ENCODE measurements around the gene POTEB. TPM values are rescaled to one million over a fixed set of nuclear protein-coding genes. Genes with fewer than 3 reads are reported as not detected.
"Not testable (repeated sequence)": the region's sequence is repeated elsewhere in the genome, so short reads cannot be mapped to it uniquely, and the experiment has no call there.

POTEB gene
- total RNA-seq (2022): not detected in 2 replicates
- Bru-seq, nascent RNA: not detected
- not detected for BruChase-seq, experiment 1, labeled RNA remaining after a 6-hour chase
- BruChase-seq, experiment 2, labeled RNA remaining after a 2-hour chase: not detected
- long read RNA-seq: 0 reads

- H3K4me3 Mint-ChIP-seq (ENCODE audit: low read depth, unreplicated experiment); CTCF ChIA-PET; H3K27ac Mint-ChIP-seq (ENCODE audit: unreplicated experiment); intact Hi-C loops (cut with micrococcal nuclease; ENCODE audit: unreplicated experiment); H3K9me3 Mint-ChIP-seq (ENCODE audit: low read depth, unreplicated experiment); DNase-seq; H3K36me3 Mint-ChIP-seq (ENCODE audit: insufficient read depth, unreplicated experiment); H3K4me1 Mint-ChIP-seq (ENCODE audit: low read depth, unreplicated experiment); H3K27me3 Mint-ChIP-seq (ENCODE audit: unreplicated experiment); BruUV-seq (replicated peaks): not testable (repeated sequence)
Observed at GRCh38 chr15:21877635-21878034, at the start of gene POTEB. Gene POTEB, minus strand, starts transcription at chr15:21877735. Its CDS starts 489 bp downstream, at chr15:21877246.

- not testable (repeated sequence) for BruUV-seq (replicated peaks); DNase-seq; H3K4me1 Mint-ChIP-seq (ENCODE audit: low read depth, unreplicated experiment)
Observed at GRCh38 chr15:21890955-21891354, 13.4 kb upstream of the POTEB start.

GRCh38 chr15:21889542-21889941, 12.0 kb upstream of the POTEB start:
- H3K27me3 Mint-ChIP-seq (ENCODE audit: unreplicated experiment); CTCF ChIA-PET; intact Hi-C loops (cut with micrococcal nuclease; ENCODE audit: unreplicated experiment); H3K4me3 Mint-ChIP-seq (ENCODE audit: low read depth, unreplicated experiment); H3K36me3 Mint-ChIP-seq (ENCODE audit: insufficient read depth, unreplicated experiment); DNase-seq; BruUV-seq (replicated peaks); H3K27ac Mint-ChIP-seq (ENCODE audit: unreplicated experiment); H3K4me1 Mint-ChIP-seq (ENCODE audit: low read depth, unreplicated experiment); H3K9me3 Mint-ChIP-seq (ENCODE audit: low read depth, unreplicated experiment): not testable (repeated sequence)

More at GRCh38 chr15:21890955-21891354, 13.4 kb upstream of the POTEB start:
- H3K4me3 Mint-ChIP-seq (ENCODE audit: low read depth, unreplicated experiment); intact Hi-C loops (cut with micrococcal nuclease; ENCODE audit: unreplicated experiment); CTCF ChIA-PET; H3K9me3 Mint-ChIP-seq (ENCODE audit: low read depth, unreplicated experiment); H3K27me3 Mint-ChIP-seq (ENCODE audit: unreplicated experiment); H3K36me3 Mint-ChIP-seq (ENCODE audit: insufficient read depth, unreplicated experiment); H3K27ac Mint-ChIP-seq (ENCODE audit: unreplicated experiment): not testable (repeated sequence)

- H3K36me3 Mint-ChIP-seq (ENCODE audit: insufficient read depth, unreplicated experiment); H3K27me3 Mint-ChIP-seq (ENCODE audit: unreplicated experiment); H3K4me1 Mint-ChIP-seq (ENCODE audit: low read depth, unreplicated experiment); H3K27ac Mint-ChIP-seq (ENCODE audit: unreplicated experiment); BruUV-seq (replicated peaks); intact Hi-C loops (cut with micrococcal nuclease; ENCODE audit: unreplicated experiment); DNase-seq; H3K9me3 Mint-ChIP-seq (ENCODE audit: low read depth, unreplicated experiment); CTCF ChIA-PET; H3K4me3 Mint-ChIP-seq (ENCODE audit: low read depth, unreplicated experiment): not testable (repeated sequence)
Observed at GRCh38 chr15:21838831-21839230, 38.7 kb downstream of the POTEB start.

Small RNAs within 50 kb of the gene (microRNA-seq; reads per million reads assigned to microRNA genes)
- not detected for gene MIR3118-4

Other genes starting within 250 kb of the POTEB start
- gene OR4M2, start 202.8 kb upstream of the POTEB start, total RNA-seq (2022): not detected in 2 replicates